ENCODE data around the gene ZBTB42.
A peak's percentile ranks its signal among the peaks of the same experiment; 100 is the strongest.

The ZBTB42 gene

GRCh38 chr14:104769324-104770071, 31.4 kb upstream of the ZBTB42 start:
- no peak for DNase-seq (ENCODE audit: low read depth, low spot score)

GRCh38 chr14:104770072-104770579, 30.8 kb upstream of the ZBTB42 start:
- DNase-seq (ENCODE audit: low read depth, low spot score) = no peak

- no peak for DNase-seq (ENCODE audit: low read depth, low spot score)
Measured at GRCh38 chr14:104770851-104771272, 30.0 kb upstream of the ZBTB42 start.

- no peak for DNase-seq (ENCODE audit: low read depth, low spot score)
Measured at GRCh38 chr14:104771374-104771773, 29.5 kb upstream of the ZBTB42 start.

- no peak for DNase-seq (ENCODE audit: low read depth, low spot score)
Measured at GRCh38 chr14:104771918-104772706, 28.8 kb upstream of the ZBTB42 start.

- DNase-seq (ENCODE audit: low read depth, low spot score) = no peak
Measured at GRCh38 chr14:104772707-104773504, 28.0 kb upstream of the ZBTB42 start.

- DNase-seq (ENCODE audit: low read depth, low spot score) = peak; percentile 29
Measured at GRCh38 chr14:104773505-104774452, 27.1 kb upstream of the ZBTB42 start.

- peak; percentile 69 for DNase-seq (ENCODE audit: low read depth, low spot score)
Measured at GRCh38 chr14:104774453-104775072, 26.3 kb upstream of the ZBTB42 start.

GRCh38 chr14:104775073-104775489, 25.8 kb upstream of the ZBTB42 start:
- no peak for DNase-seq (ENCODE audit: low read depth, low spot score)

- DNase-seq (ENCODE audit: low read depth, low spot score) = no peak
Measured at GRCh38 chr14:104776481-104776880, 24.4 kb upstream of the ZBTB42 start.

GRCh38 chr14:104776961-104777807, 23.7 kb upstream of the ZBTB42 start:
- peak; percentile 32 for DNase-seq (ENCODE audit: low read depth, low spot score)

- DNase-seq (ENCODE audit: low read depth, low spot score) = no peak
Measured at GRCh38 chr14:104777808-104778249, 23.1 kb upstream of the ZBTB42 start.

GRCh38 chr14:104778694-104779331, 22.1 kb upstream of the ZBTB42 start:
- no peak for DNase-seq (ENCODE audit: low read depth, low spot score)

GRCh38 chr14:104779776-104780512, 21.0 kb upstream of the ZBTB42 start:
- no peak for DNase-seq (ENCODE audit: low read depth, low spot score)

- no peak for DNase-seq (ENCODE audit: low read depth, low spot score)
Measured at GRCh38 chr14:104780513-104781030, 20.3 kb upstream of the ZBTB42 start.

- no peak for DNase-seq (ENCODE audit: low read depth, low spot score)
Measured at GRCh38 chr14:104781271-104782077, 19.4 kb upstream of the ZBTB42 start.

Measured in ELF-1 (cell line).